Transverse colon (tissue), 4 donors: ENCODE results near the gene SYNE2. TPM values are rescaled to one million over a fixed set of nuclear protein-coding genes. Genes with fewer than 3 reads are reported as not detected.

Source experiments
- DNase-seq: peaks from one replicate; pipeline ENCODE4 v3.0.0-alpha.2; 2019
- H3K27ac ChIP-seq, 4 donors: fragments of 200-600 bp; sonication (generic); 2 replicates each; pipeline ENCODE4 v1.5.1; 2016 to 2018; ENCODE audit warnings: inconsistent platforms in 4 of 4
- H3K27me3 ChIP-seq: fragments of 200-600 bp; sonication (generic); 2 replicates; pipeline ENCODE4 v1.5.1; 2017; ENCODE audit warnings: inconsistent platforms
- H3K36me3 ChIP-seq, 4 donors: fragments of 200-600 bp; sonication (generic); 2 replicates each; pipeline ENCODE4 v1.5.1; 2017 to 2019; ENCODE audit warnings: inconsistent platforms in 4 of 4
- H3K4me1 ChIP-seq, 4 donors: fragments of 200-600 bp; sonication (generic); 2 replicates each; pipeline ENCODE4 v1.5.1; 2017 to 2020; ENCODE audit warnings: inconsistent platforms in 4 of 4
- H3K4me3 ChIP-seq, 4 donors: fragments of 200-600 bp; sonication (generic); 1 replicate in 1 of 4; 2 replicates in 3 of 4; pipeline versions ENCODE4 v1.5.1 to v1.6.1; 2017 to 2019; ENCODE audit warnings: inconsistent platforms in 4 of 4
- H3K9me3 ChIP-seq, 2 donors: fragments of 200-600 bp; sonication (generic); 2 replicates each; pipeline ENCODE4 v1.5.1; 2017 to 2019; ENCODE audit warnings: inconsistent platforms in 2 of 2
- CTCF ChIP-seq, 5 experiments: fragments of 200-600 bp in 3 of 5; fragments of 450-650 bp in 2 of 5; sonication (generic) in 3 of 5; IDR thresholded peaks; 1 replicate in 2 of 5; 2 replicates in 3 of 5; pipeline ENCODE4 v1.5.1; 2016 to 2017; ENCODE audit warnings: antibody characterized with exemption in 5 of 5, inconsistent platforms in 3 of 5, mild to moderate bottlenecking in 2 of 5, moderate library complexity in 1 of 5
- EP300 ChIP-seq: sonication (generic); formaldehyde crosslinking; IDR thresholded peaks from one replicate; pipeline ENCODE4 v1.6.1; 2017; ENCODE audit warnings: antibody characterized with exemption, low read depth
- POLR2A ChIP-seq: fragments of 450-650 bp; IDR thresholded peaks from one replicate; pipeline ENCODE4 v1.6.1; 2016; ENCODE audit warnings: antibody characterized with exemption, mild to moderate bottlenecking, moderate library complexity
- POLR2AphosphoS5 ChIP-seq, 3 donors: sonication (generic); formaldehyde crosslinking; IDR thresholded peaks; one replicate each; pipeline ENCODE4 v1.6.1; 2016; ENCODE audit warnings: antibody characterized with exemption in 3 of 3
- whole genome bisulfite sequencing, 2 donors: methylation state at CpG; one replicate each; pipeline ENCODE4 v1.1.5; 2018; ENCODE audit warnings: low coverage in 1 of 2; 5-methylcytosine and 5-hydroxymethylcytosine counted together
- in situ Hi-C, 4 donors: fragments of 200-750 bp; cut with MboI; loops; one replicate each; pipeline versions ENCODE4 v1.15.0 to v1.15.1; 2017; ENCODE audit warnings: low sequenced_read_pairs in 3 of 4, low pct_ligation_motif_present in 1 of 4, low pct_unique_long_range_greater_than_20kb in 1 of 4
- intact Hi-C: fragments of 100-400 bp; cut with DNase I; formaldehyde crosslinking; loops from one replicate; pipeline ENCODE4 v1.15.1; 2023; ENCODE audit warnings: low total_unique reads
- total RNA-seq, 4 donors: library from RNA; depleted of rRNA; stranded (reverse); fragments of >200 nt; gene quantifications; one replicate each; pipeline ENCODE4 v1.1.0, GENCODE V29; 2016

SYNE2 gene
- total RNA-seq, 4 donors from 2014 or later: 242 to 491 (median 304) TPM

- DNase-seq: no peak
- 98 to 100% methylated on average over 1 of the region's 1 CpG for WGBS, 2 donors
- no peaks in the 10 kb centered on the region for H3K9me3 ChIP-seq
- no peaks in the 10 kb centered on the region for H3K4me1 ChIP-seq
- H3K4me3 ChIP-seq: no peak overlapping the region
- TF ChIP-seq POLR2AphosphoS5 (IDR thresholded peaks at IDR 0.05) (no peak), EP300 (no peak), CTCF (IDR thresholded peaks at IDR 0.05) (no peak), POLR2A (no peak)
- no peak overlapping the region for H3K27ac ChIP-seq
- no peaks in the 10 kb centered on the region for H3K27me3 ChIP-seq
- in situ Hi-C loops (no loop called here), intact Hi-C loops (no loop called here)
- H3K36me3 ChIP-seq: no peaks in the 10 kb centered on the region
Measured at GRCh38 chr14:63833728-63834127, 19.1 kb upstream of the SYNE2 start.

- intact Hi-C loops (no loop called here), in situ Hi-C loops (no loop called here)
- peak; percentile 45 for DNase-seq
- H3K4me3 ChIP-seq: no peak overlapping the region
- no peaks in the 10 kb centered on the region for H3K4me1 ChIP-seq
- 32% methylated on average over 1 of the region's 1 CpG; no CpG with 5 or more reads in 1 of the 2 donors for WGBS, 2 donors
- no peaks in the 10 kb centered on the region for H3K36me3 ChIP-seq
- no peaks in the 10 kb centered on the region for H3K27me3 ChIP-seq
- no peak overlapping the region for H3K27ac ChIP-seq
- H3K9me3 ChIP-seq: peaks cover 0 to 3% of the 10 kb centered on the region in 2 donors
- TF ChIP-seq CTCF (IDR thresholded peaks at IDR 0.05) (peak in 2 of 5 experiments; percentile 15 to 20), POLR2AphosphoS5 (IDR thresholded peaks at IDR 0.05) (no peak), POLR2A (no peak)
Measured at GRCh38 chr14:63840981-63841380, 11.8 kb upstream of the SYNE2 start.

GRCh38 chr14:63843796-63844195, 9.0 kb upstream of the SYNE2 start:
- no peak for DNase-seq
- no peak overlapping the region for H3K4me3 ChIP-seq
- no peaks in the 10 kb centered on the region for H3K27me3 ChIP-seq
- H3K36me3 ChIP-seq: no peaks in the 10 kb centered on the region
- H3K27ac ChIP-seq: no peak overlapping the region
- peaks cover 0 to 3% of the 10 kb centered on the region in 2 donors for H3K9me3 ChIP-seq
- in situ Hi-C loops (no loop called here), intact Hi-C loops (no loop called here)
- 94% methylated on average over 3 of the region's 3 CpGs for WGBS, 2 donors
- no peaks in the 10 kb centered on the region for H3K4me1 ChIP-seq
- no peak for TF ChIP-seq POLR2AphosphoS5 (IDR thresholded peaks at IDR 0.05)
- no peak for TF ChIP-seq POLR2A
- TF ChIP-seq CTCF (IDR thresholded peaks at IDR 0.05): no peak
- no peak for TF ChIP-seq EP300

- no peak overlapping the region for H3K4me3 ChIP-seq
- H3K4me1 ChIP-seq: peaks cover 0 to 4% (median 0%) of the 10 kb centered on the region in 4 donors
- H3K9me3 ChIP-seq: no peaks in the 10 kb centered on the region
- DNase-seq: no peak
- no peaks in the 10 kb centered on the region for H3K27me3 ChIP-seq
- TF ChIP-seq CTCF (IDR thresholded peaks at IDR 0.05) (no peak), POLR2A (no peak), POLR2AphosphoS5 (IDR thresholded peaks at IDR 0.05) (no peak), EP300 (no peak)
- in situ Hi-C loops (no loop called here), intact Hi-C loops (no loop called here)
- no peak overlapping the region for H3K27ac ChIP-seq
- no peaks in the 10 kb centered on the region for H3K36me3 ChIP-seq
Measured at GRCh38 chr14:63848890-63849289, 3.9 kb upstream of the SYNE2 start.
